Vagina (tissue), 2 donors: Measurements from ENCODE around the gene RBBP5. TPM values are rescaled to one million over a fixed set of nuclear protein-coding genes. Genes with fewer than 3 reads are reported as not detected.

Source experiments
- DNase-seq, 2 donors: peaks; one replicate each; pipeline ENCODE4 v3.0.0-alpha.2; 2017; ENCODE audit errors: extremely low spot score in 2 of 2
- H3K27ac ChIP-seq: fragments of 200-600 bp; sonication (generic); one replicate; pipeline ENCODE4 v1.5.1; 2019
- H3K27me3 ChIP-seq: fragments of 200-600 bp; sonication (generic); one replicate; pipeline ENCODE4 v1.5.1; 2019
- H3K36me3 ChIP-seq, 2 donors: fragments of 200-600 bp; sonication (generic); one replicate each; pipeline ENCODE4 v1.5.1; 2017 to 2019
- H3K4me1 ChIP-seq: fragments of 200-600 bp; sonication (generic); one replicate; pipeline ENCODE4 v1.5.1; 2019
- H3K4me3 ChIP-seq, 2 donors: fragments of 200-600 bp; sonication (generic); 1 replicate in 1 of 2; 2 replicates in 1 of 2; pipeline ENCODE4 v1.5.1; 2016 to 2019
- H3K9me3 ChIP-seq: fragments of 200-600 bp; sonication (generic); one replicate; pipeline ENCODE4 v1.5.1; 2019
- CTCF ChIP-seq, 3 experiments: fragments of 450-650 bp in 2 of 3; fragments of 200-600 bp in 1 of 3; sonication (generic) in 1 of 3; IDR thresholded peaks; one replicate each; pipeline ENCODE4 v1.5.1; 2017 to 2019; ENCODE audit warnings: antibody characterized with exemption in 3 of 3, mild to moderate bottlenecking in 2 of 3, moderate library complexity in 2 of 3
- POLR2A ChIP-seq, 2 donors: fragments of 450-650 bp; IDR thresholded peaks; one replicate each; pipeline ENCODE4 v1.6.1; 2017; ENCODE audit warnings: antibody characterized with exemption in 2 of 2, mild to moderate bottlenecking in 2 of 2, moderate library complexity in 2 of 2
- POLR2AphosphoS5 ChIP-seq, 2 donors: sonication (generic); formaldehyde crosslinking; IDR thresholded peaks; one replicate each; pipeline ENCODE4 v1.9.0; 2017; ENCODE audit warnings: antibody characterized with exemption in 2 of 2, mild to moderate bottlenecking in 2 of 2, low read depth in 1 of 2; ENCODE audit not compliant: insufficient read depth in 1 of 2
- intact Hi-C: fragments of 100-400 bp; cut with DNase I; formaldehyde crosslinking; loops from one replicate; pipeline ENCODE4 v1.15.1; 2023
- total RNA-seq: library from RNA; depleted of rRNA; stranded (reverse); fragments of >200 nt; gene quantifications from one replicate; pipeline ENCODE4 v1.2.3, GENCODE V29; 2016

Gene RBBP5
- total RNA-seq, 1 donor from 2014 or later = 11.3 TPM

GRCh38 chr1:205064301-205064700 is 57.5 kb downstream of the RBBP5 start:
- Histone ChIP-seq H3K4me3 (no peak overlapping the region), H3K27ac (no peak overlapping the region), H3K4me1 (peaks cover 8% of the 10 kb centered on the region), H3K36me3 (no peaks in the 10 kb centered on the region), H3K27me3 (no peaks in the 10 kb centered on the region), H3K9me3 (no peaks in the 10 kb centered on the region)
- intact Hi-C loops = loop anchor here (5.0 kb wide), 1 partner anchor 77 kb away; no protein-coding TSS in a partner anchor
- TF ChIP-seq POLR2AphosphoS5 (IDR thresholded peaks at IDR 0.05; ENCODE audit: insufficient read depth in 1 of 2, low read depth in 1 of 2) = no peak
- no peak for TF ChIP-seq CTCF (IDR thresholded peaks at IDR 0.05)
- no peak for TF ChIP-seq POLR2A (IDR thresholded peaks at IDR 0.05)
- no peak for DNase-seq

GRCh38 chr1:205062895-205063294 is 58.9 kb downstream of the RBBP5 start:
- TF ChIP-seq POLR2AphosphoS5 (IDR thresholded peaks at IDR 0.05; ENCODE audit: insufficient read depth in 1 of 2, low read depth in 1 of 2) (no peak), CTCF (IDR thresholded peaks at IDR 0.05) (no peak), POLR2A (IDR thresholded peaks at IDR 0.05) (no peak)
- intact Hi-C loops = loop anchor here (5.0 kb wide), 1 partner anchor 76 kb away; no protein-coding TSS in a partner anchor

GRCh38 chr1:205062319-205062718 is 59.5 kb downstream of the RBBP5 start:
- no peaks in the 10 kb centered on the region for H3K27me3 ChIP-seq
- H3K36me3 ChIP-seq = no peaks in the 10 kb centered on the region
- intact Hi-C loops = loop anchor here (5.0 kb wide), 1 partner anchor 75 kb away; no protein-coding TSS in a partner anchor
- no peak overlapping the region for H3K27ac ChIP-seq
- H3K4me3 ChIP-seq = no peak overlapping the region
- no peak for DNase-seq
- TF ChIP-seq POLR2AphosphoS5 (IDR thresholded peaks at IDR 0.05; ENCODE audit: insufficient read depth in 1 of 2, low read depth in 1 of 2) (no peak), POLR2A (IDR thresholded peaks at IDR 0.05) (no peak), CTCF (IDR thresholded peaks at IDR 0.05) (no peak)
- H3K4me1 ChIP-seq = peaks cover 8% of the 10 kb centered on the region
- H3K9me3 ChIP-seq = no peaks in the 10 kb centered on the region

More at GRCh38 chr1:205062895-205063294, 58.9 kb downstream of the RBBP5 start:
- no peak for DNase-seq
- H3K4me3 ChIP-seq = no peak overlapping the region
- no peak overlapping the region for H3K27ac ChIP-seq
- no peaks in the 10 kb centered on the region for H3K27me3 ChIP-seq
- H3K9me3 ChIP-seq = no peaks in the 10 kb centered on the region
- peaks cover 8% of the 10 kb centered on the region for H3K4me1 ChIP-seq
- no peaks in the 10 kb centered on the region for H3K36me3 ChIP-seq

- intact Hi-C loops = loop anchor here (5.0 kb wide), 1 partner anchor 74 kb away; no protein-coding TSS in a partner anchor
- DNase-seq = no peak
- Histone ChIP-seq H3K4me1 (peaks cover 8% of the 10 kb centered on the region), H3K9me3 (no peaks in the 10 kb centered on the region), H3K27me3 (no peaks in the 10 kb centered on the region), H3K4me3 (no peak overlapping the region), H3K27ac (no peak overlapping the region), H3K36me3 (no peaks in the 10 kb centered on the region)
- TF ChIP-seq POLR2A (IDR thresholded peaks at IDR 0.05) = no peak
- TF ChIP-seq CTCF (IDR thresholded peaks at IDR 0.05) = peak; percentile 39 to 88 (median 69)
- TF ChIP-seq POLR2AphosphoS5 (IDR thresholded peaks at IDR 0.05; ENCODE audit: insufficient read depth in 1 of 2, low read depth in 1 of 2) = peak in 1 of 2 donors; percentile 51
Observed at GRCh38 chr1:205061665-205062069, 60.1 kb downstream of the RBBP5 start.

- no peaks in the 10 kb centered on the region for H3K36me3 ChIP-seq
- no peak for TF ChIP-seq CTCF (IDR thresholded peaks at IDR 0.05)
- no peak for TF ChIP-seq POLR2AphosphoS5 (IDR thresholded peaks at IDR 0.05; ENCODE audit: insufficient read depth in 1 of 2, low read depth in 1 of 2)
- TF ChIP-seq POLR2A (IDR thresholded peaks at IDR 0.05) = no peak
Observed at GRCh38 chr1:205061227-205061626, 60.6 kb downstream of the RBBP5 start.

More at GRCh38 chr1:205061227-205061626, 60.6 kb downstream of the RBBP5 start:
- Histone ChIP-seq H3K4me3 (no peak overlapping the region), H3K27me3 (no peaks in the 10 kb centered on the region), H3K4me1 (peaks cover 8% of the 10 kb centered on the region), H3K9me3 (no peaks in the 10 kb centered on the region), H3K27ac (no peak overlapping the region)
- no peak for DNase-seq
- intact Hi-C loops = loop anchor here (5.0 kb wide), 1 partner anchor 74 kb away; no protein-coding TSS in a partner anchor
